Lung (tissue), 12 donors: Measurements from ENCODE around the gene SCARF2. TPM values are rescaled to one million over a fixed set of nuclear protein-coding genes. Genes with fewer than 3 reads are reported as not detected.

Source experiments
- ATAC-seq: fragments of 200-7000 bp; cut with Tn5 transposase; one replicate; pipeline ENCODE4 v1.9.1; 2020; ENCODE audit warnings: moderate number of reproducible peaks; ENCODE audit not compliant: insufficient read depth, low FRiP score
- DNase-seq, 3 donors: peaks; one replicate each; pipeline ENCODE4 v3.0.0-alpha.2; 2013 to 2017
- H3K27ac ChIP-seq, 2 donors: one replicate each; pipeline ENCODE4 v1.5.1; 2013; ENCODE audit warnings: mild to moderate bottlenecking in 2 of 2, moderate library complexity in 2 of 2, control low read depth in 1 of 2, inconsistent platforms in 1 of 2, low read depth in 1 of 2, low read length in 1 of 2
- H3K27me3 ChIP-seq, 3 donors: one replicate each; pipeline ENCODE4 v1.5.1; 2013; ENCODE audit warnings: low read length in 2 of 3; ENCODE audit not compliant: control insufficient read depth in 3 of 3, insufficient read depth in 3 of 3
- H3K36me3 ChIP-seq, 4 donors: one replicate each; pipeline ENCODE4 v1.5.1; 2013; ENCODE audit warnings: low read length in 4 of 4, mild to moderate bottlenecking in 1 of 4, moderate library complexity in 1 of 4; ENCODE audit not compliant: control insufficient read depth in 4 of 4, insufficient read depth in 4 of 4
- H3K4me1 ChIP-seq, 5 donors: one replicate each; pipeline ENCODE4 v1.5.1; 2013; ENCODE audit warnings: low read length in 5 of 5, mild to moderate bottlenecking in 2 of 5, moderate library complexity in 1 of 5; ENCODE audit not compliant: control insufficient read depth in 5 of 5, insufficient read depth in 5 of 5
- H3K4me3 ChIP-seq: one replicate; pipeline ENCODE4 v1.5.1; 2013; ENCODE audit warnings: mild to moderate bottlenecking, control low read depth, moderate library complexity
- H3K9ac ChIP-seq, 2 donors: one replicate each; pipeline ENCODE4 v1.5.1; 2013; ENCODE audit warnings: low read length in 2 of 2, control low read depth in 1 of 2; ENCODE audit not compliant: insufficient read depth in 1 of 2
- H3K9me3 ChIP-seq, 4 donors: one replicate each; pipeline ENCODE4 v1.5.1; 2013; ENCODE audit warnings: low read length in 3 of 4, mild to moderate bottlenecking in 1 of 4, moderate library complexity in 1 of 4; ENCODE audit not compliant: control insufficient read depth in 4 of 4, insufficient read depth in 3 of 4
- CTCF ChIP-seq: IDR thresholded peaks from 2 replicates; pipeline ENCODE4 v1.5.1; 2012; ENCODE audit warnings: mild to moderate bottlenecking; ENCODE audit errors: control extremely low read depth, extremely low read depth
- WGBS, 2 donors: extraction: QIAGEN DNeasy Blood & Tissue Kit; methylation state at CpG; one replicate each; pipeline ENCODE4 v1.1.7; 2013; 5-methylcytosine and 5-hydroxymethylcytosine counted together
- polyA plus RNA-seq, 2 donors: library from polyadenylated mRNA; stranded (reverse); fragments of 200-250 nt; gene quantifications; one replicate each; pipeline ENCODE4 v1.2.1, GENCODE V29; 2013
- total RNA-seq, 2 donors: library from RNA; depleted of rRNA in 1 of 2; stranded (reverse); fragments of >200 nt in 1 of 2; gene quantifications; one replicate each; pipeline ENCODE4 v1.2.1, GENCODE V29; 2014 to 2021
- donor health status: control.
- donor health status: control.
- donor health status: Bipolar disorder and iron deficiency.
- donor health status: healthy.
- donor health status: DM: yes; HTN: yes; CAD: no.

The SCARF2 gene
- total and polyA plus RNA-seq, 4 donors: 4.7 to 32.9 (median 16.4) TPM

- 93 to 95% methylated on average over 11 of the region's 11 CpGs for WGBS, 2 donors
- no peak for ATAC-seq
- Histone ChIP-seq H3K4me1 (peaks cover 0 to 55% (median 22%) of the 10 kb centered on the region in 5 donors), H3K9ac (no peak overlapping the region), H3K27me3 (peaks cover 0 to 19% (median 0%) of the 10 kb centered on the region in 3 donors), H3K4me3 (no peak overlapping the region), H3K9me3 (no peaks in the 10 kb centered on the region), H3K27ac (no peak overlapping the region), H3K36me3 (peaks cover 0 to 16% (median 2%) of the 10 kb centered on the region in 4 donors)
- DNase-seq: no peak
- TF ChIP-seq CTCF: no peak
Measured at GRCh38 chr22:20433191-20433590, 4.4 kb downstream of the SCARF2 start.

GRCh38 chr22:20432244-20432686 is 5.4 kb downstream of the SCARF2 start:
- Histone ChIP-seq H3K27ac (no peak overlapping the region), H3K4me1 (peaks cover 0 to 55% (median 22%) of the 10 kb centered on the region in 5 donors), H3K4me3 (no peak overlapping the region), H3K36me3 (peaks cover 0 to 19% (median 8%) of the 10 kb centered on the region in 4 donors), H3K27me3 (peaks cover 0 to 19% (median 0%) of the 10 kb centered on the region in 3 donors), H3K9ac (no peak overlapping the region), H3K9me3 (no peaks in the 10 kb centered on the region)
- 88 to 95% methylated on average over 3 of the region's 3 CpGs for WGBS, 2 donors
- no peak for TF ChIP-seq CTCF
- no peak for ATAC-seq
- no peak for DNase-seq

- DNase-seq (no peak), ATAC-seq (no peak)
- peaks cover 0 to 55% (median 19%) of the 10 kb centered on the region in 5 donors for H3K4me1 ChIP-seq
- peaks cover 0 to 19% (median 0%) of the 10 kb centered on the region in 3 donors for H3K27me3 ChIP-seq
- no peak overlapping the region for H3K9ac ChIP-seq
- H3K27ac ChIP-seq: no peak overlapping the region
- TF ChIP-seq CTCF: no peak
- no peaks in the 10 kb centered on the region for H3K9me3 ChIP-seq
- H3K36me3 ChIP-seq: peaks cover 0 to 16% (median 11%) of the 10 kb centered on the region in 4 donors
- no peak overlapping the region for H3K4me3 ChIP-seq
- WGBS, 2 donors: 45 to 46% methylated on average over 37 to 50 of the region's 50 CpGs
Measured at GRCh38 chr22:20431511-20432192, 6.0 kb downstream of the SCARF2 start.
